Neural cell (in vitro differentiated cells): ENCODE results near the gene UBA3. TPM values are rescaled to one million over a fixed set of nuclear protein-coding genes. Genes with fewer than 3 reads are reported as not detected.

Experiments
- H2AFZ ChIP-seq: fragments of 200-600, 300-800 bp; sonication (generic), shearing (Covaris generic); 2 replicates; pipeline ENCODE4 v1.6.0; 2014; ENCODE audit warnings: low read depth, mild to moderate bottlenecking, antibody characterized with exemption, low read length, moderate library complexity
- H3F3A ChIP-seq: fragments of 200-600 bp; shearing (Covaris generic); 2 replicates; pipeline ENCODE4 v1.6.1; 2016; ENCODE audit warnings: mild to moderate bottlenecking, moderate library complexity, mixed read lengths, antibody characterized with exemption, low read length; ENCODE audit not compliant: insufficient read depth, poor library complexity, severe bottlenecking
- H3K27ac ChIP-seq: fragments of 200-600, 300-800 bp; sonication (generic), shearing (Covaris generic); 2 replicates; pipeline ENCODE4 v1.5.1; 2014; ENCODE audit warnings: mild to moderate bottlenecking, low read length, moderate library complexity
- H3K27me3 ChIP-seq: fragments of 300-800, 200-600 bp; sonication (generic), shearing (Covaris generic); 2 replicates; pipeline ENCODE4 v1.6.0; 2014; ENCODE audit warnings: mild to moderate bottlenecking, low read depth, low read length, moderate library complexity; ENCODE audit not compliant: insufficient read depth
- H3K36me3 ChIP-seq: fragments of 300-800, 200-600 bp; sonication (generic), shearing (Covaris generic); 2 replicates; pipeline ENCODE4 v1.5.1; 2014; ENCODE audit warnings: mild to moderate bottlenecking, antibody characterized with exemption, low read length, moderate library complexity; ENCODE audit not compliant: insufficient read depth
- H3K4me2 ChIP-seq: fragments of 300-800, 200-600 bp; sonication (generic), shearing (Covaris generic); 2 replicates; pipeline ENCODE4 v1.6.0; 2014; ENCODE audit warnings: mild to moderate bottlenecking, low read length
- H3K4me3 ChIP-seq: fragments of 300-800, 200-600 bp; sonication (generic), shearing (Covaris generic); 2 replicates; pipeline ENCODE4 v1.5.1; 2014; ENCODE audit warnings: mild to moderate bottlenecking, low read length, moderate library complexity
- H3K79me2 ChIP-seq: fragments of 200-600 bp; shearing (Covaris generic); replicated peaks from 2 replicates; pipeline ENCODE4 v1.6.0; 2014; ENCODE audit warnings: mild to moderate bottlenecking, low read length, moderate library complexity; ENCODE audit not compliant: insufficient read depth
- H3K9ac ChIP-seq: fragments of 300-800, 200-600 bp; sonication (generic), shearing (Covaris generic); 2 replicates; pipeline ENCODE4 v1.6.1; 2016; ENCODE audit warnings: mild to moderate bottlenecking, low read length, mixed read lengths
- H3K9me2 ChIP-seq: fragments of 200-600 bp; shearing (Covaris generic); 2 replicates; pipeline ENCODE4 v1.6.1; 2016; ENCODE audit warnings: mild to moderate bottlenecking, low read length, mixed read lengths; ENCODE audit not compliant: insufficient read depth
- H3K9me3 ChIP-seq: fragments of 200-600, 300-800 bp; sonication (generic), shearing (Covaris generic); 2 replicates; pipeline ENCODE4 v1.6.1; 2016; ENCODE audit warnings: mild to moderate bottlenecking, mixed run types, low read length, moderate library complexity, mixed read lengths
- H4K20me1 ChIP-seq: fragments of 200-600 bp; shearing (Covaris generic); 2 replicates; pipeline ENCODE4 v1.6.1; 2016; ENCODE audit warnings: mild to moderate bottlenecking, mixed run types; ENCODE audit not compliant: insufficient read depth
- EP300 ChIP-seq: fragments of 450-650 bp; conservative IDR thresholded peaks from 2 replicates; pipeline ENCODE4 v1.6.1; 2014; ENCODE audit warnings: antibody characterized with exemption, mild to moderate bottlenecking, moderate library complexity; ENCODE audit not compliant: poor library complexity, severe bottlenecking
- EZH2 ChIP-seq: fragments of 200-600, 300-800 bp; shearing (Covaris generic), sonication (generic); IDR thresholded peaks from 2 replicates; pipeline ENCODE4 v1.6.1; 2014; ENCODE audit warnings: antibody characterized with exemption, low read length, borderline replicate concordance, mild to moderate bottlenecking; ENCODE audit not compliant: insufficient read depth, poor library complexity, severe bottlenecking
- MXI1 ChIP-seq: fragments of 450-650 bp; conservative IDR thresholded peaks from 2 replicates; pipeline ENCODE4 v1.6.1; 2014; ENCODE audit warnings: antibody characterized with exemption, mild to moderate bottlenecking; ENCODE audit not compliant: poor library complexity, severe bottlenecking
- POLR2AphosphoS5 ChIP-seq: IDR thresholded peaks from 2 replicates; pipeline ENCODE4 v1.6.1; 2012
- RAD21 ChIP-seq: fragments of 450-650 bp; conservative IDR thresholded peaks from 2 replicates; pipeline ENCODE4 v1.6.1; 2014; ENCODE audit warnings: antibody characterized with exemption, mild to moderate bottlenecking, moderate library complexity
- SMC3 ChIP-seq: fragments of 450-650 bp; conservative IDR thresholded peaks from 2 replicates; pipeline ENCODE4 v1.6.1; 2014; ENCODE audit warnings: antibody characterized with exemption, mild to moderate bottlenecking, moderate library complexity; ENCODE audit not compliant: poor library complexity
- TAF1 ChIP-seq: IDR thresholded peaks from 2 replicates; pipeline ENCODE4 v1.6.1; 2012; ENCODE audit warnings: low read depth
- polyA plus RNA-seq: library from polyadenylated mRNA; depleted of rRNA; stranded (reverse); fragments of >200 nt; gene quantifications from 2 replicates; pipeline ENCODE4 v1.2.3, GENCODE V29; 2014
- TF ChIP-seq, protein P1 (sequence below): fragments of 450-650 bp; IDR thresholded peaks from 2 replicates; pipeline ENCODE4 v1.5.1; 2014; ENCODE audit warnings: antibody characterized with exemption, mild to moderate bottlenecking, moderate library complexity; ENCODE audit not compliant: poor library complexity, severe bottlenecking
- TF ChIP-seq, protein P2 (sequence below): IDR thresholded peaks from 2 replicates; pipeline ENCODE4 v1.6.1; 2012; ENCODE audit warnings: borderline replicate concordance

The UBA3 gene
- polyA plus RNA-seq, 1 donor from 2014 or later: 168 TPM

DNA sequence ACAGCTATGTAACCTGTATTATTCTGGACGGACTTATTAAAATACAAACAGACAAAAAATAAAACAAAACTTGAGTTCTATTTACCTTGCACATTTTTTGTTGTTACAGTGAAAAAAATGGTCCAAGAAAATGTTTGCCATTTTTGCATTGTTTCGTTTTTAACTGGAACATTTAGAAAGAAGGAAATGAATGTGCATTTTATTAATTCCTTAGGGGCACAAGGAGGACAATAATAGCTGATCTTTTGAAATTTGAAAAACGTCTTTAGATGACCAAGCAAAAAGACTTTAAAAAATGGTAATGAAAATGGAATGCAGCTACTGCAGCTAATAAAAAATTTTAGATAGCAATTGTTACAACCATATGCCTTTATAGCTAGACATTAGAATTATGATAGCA, 25.2 kb upstream of the UBA3 start:
- Histone ChIP-seq H3K4me2 (no peak overlapping the region), H3F3A (no peaks in the 10 kb centered on the region), H3K36me3 (peaks cover 19% of the 10 kb centered on the region), H3K4me3 (no peak overlapping the region), H3K27me3 (no peaks in the 10 kb centered on the region), H3K27ac (no peak overlapping the region), H3K9ac (no peak overlapping the region), H4K20me1 (no peaks in the 10 kb centered on the region), H3K9me3 (no peaks in the 10 kb centered on the region), H2AFZ (no peak overlapping the region), H3K9me2 (no peaks in the 10 kb centered on the region), H3K79me2 (no peaks in the 10 kb centered on the region)
- TF ChIP-seq SMC3 (no peak), EP300 (no peak)
- TF ChIP-seq, protein P1, sequence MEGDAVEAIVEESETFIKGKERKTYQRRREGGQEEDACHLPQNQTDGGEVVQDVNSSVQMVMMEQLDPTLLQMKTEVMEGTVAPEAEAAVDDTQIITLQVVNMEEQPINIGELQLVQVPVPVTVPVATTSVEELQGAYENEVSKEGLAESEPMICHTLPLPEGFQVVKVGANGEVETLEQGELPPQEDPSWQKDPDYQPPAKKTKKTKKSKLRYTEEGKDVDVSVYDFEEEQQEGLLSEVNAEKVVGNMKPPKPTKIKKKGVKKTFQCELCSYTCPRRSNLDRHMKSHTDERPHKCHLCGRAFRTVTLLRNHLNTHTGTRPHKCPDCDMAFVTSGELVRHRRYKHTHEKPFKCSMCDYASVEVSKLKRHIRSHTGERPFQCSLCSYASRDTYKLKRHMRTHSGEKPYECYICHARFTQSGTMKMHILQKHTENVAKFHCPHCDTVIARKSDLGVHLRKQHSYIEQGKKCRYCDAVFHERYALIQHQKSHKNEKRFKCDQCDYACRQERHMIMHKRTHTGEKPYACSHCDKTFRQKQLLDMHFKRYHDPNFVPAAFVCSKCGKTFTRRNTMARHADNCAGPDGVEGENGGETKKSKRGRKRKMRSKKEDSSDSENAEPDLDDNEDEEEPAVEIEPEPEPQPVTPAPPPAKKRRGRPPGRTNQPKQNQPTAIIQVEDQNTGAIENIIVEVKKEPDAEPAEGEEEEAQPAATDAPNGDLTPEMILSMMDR: no peak
- TF ChIP-seq, protein P2, sequence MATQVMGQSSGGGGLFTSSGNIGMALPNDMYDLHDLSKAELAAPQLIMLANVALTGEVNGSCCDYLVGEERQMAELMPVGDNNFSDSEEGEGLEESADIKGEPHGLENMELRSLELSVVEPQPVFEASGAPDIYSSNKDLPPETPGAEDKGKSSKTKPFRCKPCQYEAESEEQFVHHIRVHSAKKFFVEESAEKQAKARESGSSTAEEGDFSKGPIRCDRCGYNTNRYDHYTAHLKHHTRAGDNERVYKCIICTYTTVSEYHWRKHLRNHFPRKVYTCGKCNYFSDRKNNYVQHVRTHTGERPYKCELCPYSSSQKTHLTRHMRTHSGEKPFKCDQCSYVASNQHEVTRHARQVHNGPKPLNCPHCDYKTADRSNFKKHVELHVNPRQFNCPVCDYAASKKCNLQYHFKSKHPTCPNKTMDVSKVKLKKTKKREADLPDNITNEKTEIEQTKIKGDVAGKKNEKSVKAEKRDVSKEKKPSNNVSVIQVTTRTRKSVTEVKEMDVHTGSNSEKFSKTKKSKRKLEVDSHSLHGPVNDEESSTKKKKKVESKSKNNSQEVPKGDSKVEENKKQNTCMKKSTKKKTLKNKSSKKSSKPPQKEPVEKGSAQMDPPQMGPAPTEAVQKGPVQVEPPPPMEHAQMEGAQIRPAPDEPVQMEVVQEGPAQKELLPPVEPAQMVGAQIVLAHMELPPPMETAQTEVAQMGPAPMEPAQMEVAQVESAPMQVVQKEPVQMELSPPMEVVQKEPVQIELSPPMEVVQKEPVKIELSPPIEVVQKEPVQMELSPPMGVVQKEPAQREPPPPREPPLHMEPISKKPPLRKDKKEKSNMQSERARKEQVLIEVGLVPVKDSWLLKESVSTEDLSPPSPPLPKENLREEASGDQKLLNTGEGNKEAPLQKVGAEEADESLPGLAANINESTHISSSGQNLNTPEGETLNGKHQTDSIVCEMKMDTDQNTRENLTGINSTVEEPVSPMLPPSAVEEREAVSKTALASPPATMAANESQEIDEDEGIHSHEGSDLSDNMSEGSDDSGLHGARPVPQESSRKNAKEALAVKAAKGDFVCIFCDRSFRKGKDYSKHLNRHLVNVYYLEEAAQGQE: no peak

DNA sequence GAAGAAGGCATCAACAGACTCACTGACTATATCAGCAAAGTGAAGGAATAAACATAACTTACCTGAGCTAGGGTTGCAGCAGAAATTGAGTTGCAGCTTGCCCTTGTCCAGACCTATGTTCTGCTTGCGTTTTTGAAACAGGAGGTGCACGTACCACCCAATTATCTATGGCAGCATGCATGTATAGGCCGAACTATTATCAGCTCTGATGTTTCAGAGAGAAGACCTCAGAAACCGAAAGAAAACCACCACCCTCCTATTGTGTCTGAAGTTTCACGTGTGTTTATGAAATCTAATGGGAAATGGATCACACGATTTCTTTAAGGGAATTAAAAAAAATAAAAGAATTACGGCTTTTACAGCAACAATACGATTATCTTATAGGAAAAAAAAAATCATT, 24.4 kb upstream of the UBA3 start:
- no peak overlapping the region for H3K4me3 ChIP-seq
- H3K9me3 ChIP-seq: no peaks in the 10 kb centered on the region
- H3F3A ChIP-seq: no peaks in the 10 kb centered on the region
- H4K20me1 ChIP-seq: no peaks in the 10 kb centered on the region
- no peak overlapping the region for H3K27ac ChIP-seq
- H3K36me3 ChIP-seq: peaks cover 19% of the 10 kb centered on the region
- H3K4me2 ChIP-seq: no peak overlapping the region
- no peak overlapping the region for H2AFZ ChIP-seq
- no peaks in the 10 kb centered on the region for H3K27me3 ChIP-seq
- no peaks in the 10 kb centered on the region for H3K9me2 ChIP-seq
- H3K9ac ChIP-seq: no peak overlapping the region
- H3K79me2 ChIP-seq: no peaks in the 10 kb centered on the region
- TF ChIP-seq MXI1 (no peak), TAF1 (no peak), EP300 (no peak), SMC3 (no peak), RAD21 (no peak), POLR2AphosphoS5 (no peak), EZH2 (no peak)
- TF ChIP-seq, protein P2: no peak
- TF ChIP-seq, protein P1: no peak
